GM18867 (cell line): ENCODE measurements around the gene PODXL2.

Source experiments
- ATAC-seq: cut with Tn5 transposase; IDR thresholded peaks from one replicate; pipeline ENCODE4 v1.9.1; 2021; ENCODE audit warnings: mild to moderate bottlenecking, moderate library complexity; ENCODE audit not compliant: unreplicated experiment

Gene PODXL2

GRCh38 chr3:127628788-127629466 is at the start of gene PODXL2:
Gene PODXL2 (plus strand): TSS chr3:127629185. CDS start chr3:127629220, 35 bp downstream.
- ATAC-seq = peak; percentile 58

- no peak for ATAC-seq
Measured at GRCh38 chr3:127580327-127581060, 48.5 kb upstream of the PODXL2 start.

- no peak for ATAC-seq
Measured at GRCh38 chr3:127584734-127585133, 44.3 kb upstream of the PODXL2 start.

GRCh38 chr3:127585163-127585812 is 43.7 kb upstream of the PODXL2 start:
- ATAC-seq = no peak

- ATAC-seq = no peak
Measured at GRCh38 chr3:127585813-127586413, 43.1 kb upstream of the PODXL2 start.

- no peak for ATAC-seq
Measured at GRCh38 chr3:127587876-127588275, 41.1 kb upstream of the PODXL2 start.

GRCh38 chr3:127588806-127589577 is 40.0 kb upstream of the PODXL2 start:
- ATAC-seq = no peak

GRCh38 chr3:127589600-127590281 is 39.2 kb upstream of the PODXL2 start:
- ATAC-seq = peak; percentile 14

- ATAC-seq = peak; percentile 37
Measured at GRCh38 chr3:127590282-127590592, 38.7 kb upstream of the PODXL2 start.

GRCh38 chr3:127590593-127591465 is 38.2 kb upstream of the PODXL2 start, which contains the start of gene TPRA1:
Gene TPRA1 (minus strand): TSS chr3:127590733. CDS start chr3:127580146, 10,587 bp downstream.
- ATAC-seq = peak; percentile 70

- no peak for ATAC-seq
Measured at GRCh38 chr3:127593178-127593577, 35.8 kb upstream of the PODXL2 start.

GRCh38 chr3:127595303-127595702 is 33.7 kb upstream of the PODXL2 start:
- ATAC-seq = no peak

- ATAC-seq = no peak
Measured at GRCh38 chr3:127597020-127597771, 31.8 kb upstream of the PODXL2 start.

GRCh38 chr3:127598841-127599570 is 30.0 kb upstream of the PODXL2 start:
- ATAC-seq = no peak

GRCh38 chr3:127600749-127601456 is 28.1 kb upstream of the PODXL2 start:
- no peak for ATAC-seq

- ATAC-seq = peak; percentile 43
Measured at GRCh38 chr3:127604035-127604434, 24.9 kb upstream of the PODXL2 start.

- ATAC-seq = no peak
Measured at GRCh38 chr3:127604546-127605165, 24.3 kb upstream of the PODXL2 start.
